Panc1 (cell line): Measurements from ENCODE around the gene CHMP1B. TPM values are rescaled to one million over a fixed set of nuclear protein-coding genes. Genes with fewer than 3 reads are reported as not detected.

ENCODE experiments used
- ATAC-seq: fragments of 200-7000 bp; cut with Tn5 transposase; 2 replicates; pipeline ENCODE4 v1.9.1; 2020; ENCODE audit warnings: mild to moderate bottlenecking, moderate library complexity
- BruUV-seq: library from RNA; stranded (reverse); fragments of 400-500 nt; replicated peaks from 2 replicates; lab custom pipeline; 2021; lab: Mats Ljungman, UMichigan
- CTCF ChIA-PET: fragments of 300-600 bp; sonication (Branson Sonifier 250); formaldehyde crosslinking; loops from one replicate; lab custom pipeline; 2022; ENCODE audit warnings: antibody characterized with exemption; lab: Charles Lee
- POLR2A ChIA-PET: fragments of 300-600 bp; sonication (Branson Sonifier 250); formaldehyde crosslinking; loops from one replicate; lab custom pipeline; 2022; ENCODE audit warnings: antibody characterized with exemption; lab: Charles Lee
- DNase-seq: peaks from one replicate; pipeline ENCODE4 v3.0.0-alpha.2; 2010; ENCODE audit warnings: low read depth, low spot score
- H3K27ac ChIP-seq: 2 replicates; pipeline ENCODE4 v1.5.1; 2011; ENCODE audit warnings: mild to moderate bottlenecking, low read length, inconsistent platforms
- H3K27me3 ChIP-seq: fragments of 200-500 bp; sonication (Bioruptor generic); 2 replicates; pipeline ENCODE4 v1.6.0; 2014; ENCODE audit warnings: low read length, inconsistent platforms; ENCODE audit not compliant: control insufficient read depth, insufficient read depth
- H3K36me3 ChIP-seq: fragments of 200-500 bp; sonication (Bioruptor generic); 2 replicates; pipeline ENCODE4 v1.5.1; 2014; ENCODE audit warnings: inconsistent platforms, mild to moderate bottlenecking, low read length, moderate library complexity; ENCODE audit not compliant: control insufficient read depth, insufficient read depth
- H3K4me1 ChIP-seq: 2 replicates; pipeline ENCODE4 v1.5.1; 2011; ENCODE audit warnings: inconsistent platforms, mild to moderate bottlenecking, low read length, moderate library complexity; ENCODE audit not compliant: control insufficient read depth, insufficient read depth
- H3K4me3 ChIP-seq, 2 experiments: 2 replicates each; pipeline ENCODE4 v1.5.1; 2011 to 2012; ENCODE audit warnings: low read depth in 2 of 2, low read length in 2 of 2, mild to moderate bottlenecking in 2 of 2, inconsistent platforms in 1 of 2, moderate library complexity in 1 of 2
- H3K9me3 ChIP-seq: fragments of 200-500 bp; sonication (Bioruptor generic); 2 replicates; pipeline ENCODE4 v1.5.1; 2014; ENCODE audit warnings: low read depth, mild to moderate bottlenecking, inconsistent platforms, low read length, moderate library complexity; ENCODE audit not compliant: control insufficient read depth, insufficient read depth
- CTCF ChIP-seq: fragments of 450-650 bp; IDR thresholded peaks from 2 replicates; pipeline ENCODE4 v1.5.1; 2017; ENCODE audit warnings: mild to moderate bottlenecking
- POLR2AphosphoS5 ChIP-seq: IDR thresholded peaks from 2 replicates; pipeline ENCODE4 v1.6.1; 2012; ENCODE audit warnings: mild to moderate bottlenecking, low read depth, low read length, moderate library complexity
- REST ChIP-seq, 2 experiments: IDR thresholded peaks; 2 replicates each; pipeline ENCODE4 v1.6.1; 2011 to 2012; ENCODE audit warnings: low read depth in 2 of 2, control low read depth in 1 of 2, low read length in 1 of 2, mild to moderate bottlenecking in 1 of 2, moderate library complexity in 1 of 2; ENCODE audit not compliant: insufficient read depth in 1 of 2
- SIN3A ChIP-seq: IDR thresholded peaks from 2 replicates; pipeline ENCODE4 v1.6.1; 2012; ENCODE audit warnings: low read depth, mild to moderate bottlenecking, low read length, moderate library complexity, borderline replicate concordance; ENCODE audit not compliant: insufficient read depth
- TCF7L2 ChIP-seq: IDR thresholded peaks from 2 replicates; pipeline ENCODE4 v1.6.1; 2011; ENCODE audit warnings: mild to moderate bottlenecking, low read depth, low read length, inconsistent platforms
- in situ Hi-C: cut with HindIII; loops from 2 replicates; pipeline ENCODE4 v1.10.0; 2016; ENCODE audit warnings: low sequenced_read_pairs, low pct_unique_long_range_greater_than_20kb
- intact Hi-C: fragments of 100-400 bp; cut with micrococcal nuclease; formaldehyde crosslinking; loops from one replicate; pipeline ENCODE4 v1.10.0; 2022; ENCODE audit not compliant: unreplicated experiment
- total RNA-seq: library from RNA; stranded (reverse); gene quantifications from one replicate; pipeline ENCODE4 v1.2.1, GENCODE V29; 2021; ENCODE audit not compliant: unreplicated experiment

CHMP1B gene
- total RNA-seq, 1 experiment from 2014 or later = 17.1 TPM

- DNase-seq = no peak
- ChIA-PET CTCF (no interaction called here), POLR2A (no interaction called here)
- Histone ChIP-seq H3K27me3 (no peaks in the 10 kb centered on the region), H3K4me1 (no peaks in the 10 kb centered on the region), H3K9me3 (no peaks in the 10 kb centered on the region), H3K27ac (no peak overlapping the region), H3K4me3 (no peak overlapping the region), H3K36me3 (no peaks in the 10 kb centered on the region)
- ATAC-seq = no peak
- no peak for TF ChIP-seq CTCF
- no peak for TF ChIP-seq POLR2AphosphoS5
- TF ChIP-seq REST (IDR thresholded peaks at IDR 0.05; ENCODE audit: insufficient read depth in 1 of 2, low read depth in 2 of 2, low read length in 1 of 2) = no peak
- TF ChIP-seq TCF7L2 = no peak
- no peak for TF ChIP-seq SIN3A
- in situ Hi-C loops (no loop called here), intact Hi-C loops (no loop called here)
- BruUV-seq = no TSS peak
Observed at GRCh38 chr18:11882636-11883035, 31.4 kb downstream of the CHMP1B start.

GRCh38 chr18:11883153-11883552, 31.9 kb downstream of the CHMP1B start:
- no peaks in the 10 kb centered on the region for H3K4me1 ChIP-seq
- no peaks in the 10 kb centered on the region for H3K9me3 ChIP-seq
- H3K27me3 ChIP-seq = no peaks in the 10 kb centered on the region
- ATAC-seq = no peak
- TF ChIP-seq POLR2AphosphoS5 (no peak), REST (IDR thresholded peaks at IDR 0.05; ENCODE audit: insufficient read depth in 1 of 2, low read depth in 2 of 2, low read length in 1 of 2) (no peak), TCF7L2 (no peak), CTCF (no peak), SIN3A (no peak)
- H3K4me3 ChIP-seq = no peak overlapping the region
- DNase-seq = no peak
- no peaks in the 10 kb centered on the region for H3K36me3 ChIP-seq
- intact Hi-C loops (no loop called here), in situ Hi-C loops (no loop called here)
- no TSS peak for BruUV-seq
- H3K27ac ChIP-seq = no peak overlapping the region
- POLR2A ChIA-PET = interaction anchor here (0.5 kb wide), 1 partner anchor 28 kb away, joined by 4 read pairs; no protein-coding TSS in a partner anchor
- CTCF ChIA-PET = no interaction called here
